H1 (cell line): ENCODE results near the gene ELAVL2. TPM values are rescaled to one million over a fixed set of nuclear protein-coding genes. Genes with fewer than 3 reads are reported as not detected.
A peak's percentile ranks its signal among the peaks of the same experiment; 100 is the strongest.

Source experiments
- CTCF ChIA-PET: fragments of 300-600 bp; sonication (Branson Sonifier 250); formaldehyde crosslinking; loops from one replicate; lab custom pipeline; 2021; ENCODE audit not compliant: partially characterized antibody; lab: Charles Lee
- POLR2A ChIA-PET: fragments of 300-600 bp; sonication (Branson Sonifier 250); formaldehyde crosslinking; loops from one replicate; lab custom pipeline; 2021; ENCODE audit warnings: inconsistent platforms; ENCODE audit not compliant: partially characterized antibody; lab: Charles Lee
- DNase-seq, 2 experiments: peaks; one replicate each; pipeline versions ENCODE4 v3.0.0 to v3.0.0-alpha.2; 2010 to 2022; ENCODE audit warnings: low spot score in 2 of 2, low read depth in 1 of 2, mixed read lengths in 1 of 2
- FAIRE-seq: peaks from 2 replicates; lab custom pipeline; 2011; peaks lifted over from hg19 to GRCh38; lab: Jason Lieb, UNC
- H2AFZ ChIP-seq: 2 replicates; pipeline ENCODE4 v1.8.1; 2012; ENCODE audit warnings: low read length, inconsistent platforms
- H2AK5ac ChIP-seq: 2 replicates; pipeline ENCODE4 v1.6.1; 2013; ENCODE audit warnings: low read depth, low read length
- H2BK120ac ChIP-seq: replicated peaks from 2 replicates; pipeline ENCODE3; 2013; ENCODE audit warnings: low read depth, low read length, inconsistent platforms
- H2BK12ac ChIP-seq: 2 replicates; pipeline ENCODE4 v1.6.1; 2013; ENCODE audit warnings: low read depth, low read length
- H2BK15ac ChIP-seq: 2 replicates; pipeline ENCODE4 v1.6.1; 2013; ENCODE audit warnings: low read length
- H2BK20ac ChIP-seq: 2 replicates; pipeline ENCODE4 v1.6.1; 2013; ENCODE audit warnings: low read length
- H2BK5ac ChIP-seq: 2 replicates; pipeline ENCODE4 v1.6.1; 2013; ENCODE audit warnings: low read depth, low read length
- H3K14ac ChIP-seq: 2 replicates; pipeline ENCODE4 v1.6.1; 2013; ENCODE audit warnings: inconsistent platforms; ENCODE audit not compliant: insufficient read length
- H3K18ac ChIP-seq: 2 replicates; pipeline ENCODE4 v1.6.1; 2013; ENCODE audit warnings: low read length; ENCODE audit errors: extremely low read depth
- H3K23ac ChIP-seq: 2 replicates; pipeline ENCODE4 v1.6.1; 2013; ENCODE audit warnings: inconsistent platforms; ENCODE audit not compliant: insufficient read length
- H3K23me2 ChIP-seq: 2 replicates; pipeline ENCODE4 v1.6.1; 2013; ENCODE audit warnings: low read depth, low read length
- H3K27ac ChIP-seq: 2 replicates; pipeline ENCODE4 v1.6.1; 2011; ENCODE audit warnings: low read depth, low read length, inconsistent platforms
- H3K27me3 ChIP-seq, 4 experiments: replicated peaks in 1 of 4; 1 replicate in 1 of 4; 2 replicates in 3 of 4; pipeline versions ENCODE4 v1.6.1 to v1.8.1; 2011 to 2013; ENCODE audit warnings: low read length in 3 of 4, mild to moderate bottlenecking in 3 of 4, inconsistent platforms in 2 of 4, mixed read lengths in 2 of 4, moderate library complexity in 1 of 4; ENCODE audit not compliant: control insufficient read depth in 3 of 4, insufficient read depth in 3 of 4; ENCODE audit errors: extremely low read depth in 1 of 4
- H3K36me3 ChIP-seq, 4 experiments: 2 replicates each; pipeline versions ENCODE4 v1.6.1 to v1.8.1; 2011 to 2013; ENCODE audit warnings: mild to moderate bottlenecking in 4 of 4, low read length in 3 of 4, moderate library complexity in 2 of 4, control low read depth in 1 of 4, inconsistent platforms in 1 of 4; ENCODE audit not compliant: insufficient read depth in 4 of 4, control insufficient read depth in 2 of 4
- H3K4ac ChIP-seq: replicated peaks from 2 replicates; pipeline ENCODE3; 2013; ENCODE audit warnings: low read length, low read depth, mixed read lengths, inconsistent platforms; ENCODE audit not compliant: insufficient read length
- H3K4me1 ChIP-seq, 4 experiments: replicated peaks in 1 of 4; 1 replicate in 1 of 4; 2 replicates in 3 of 4; pipeline versions ENCODE4 v1.6.1 to v1.8.1; 2011 to 2013; ENCODE audit warnings: low read length in 3 of 4, inconsistent platforms in 2 of 4, mixed read lengths in 1 of 4; ENCODE audit not compliant: insufficient read depth in 4 of 4, control insufficient read depth in 3 of 4
- H3K4me2 ChIP-seq, 2 experiments: 2 replicates each; pipeline versions ENCODE4 v1.6.1 to v1.8.1; 2011 to 2013; ENCODE audit warnings: low read depth in 2 of 2, low read length in 2 of 2, control low read depth in 1 of 2, inconsistent platforms in 1 of 2, mild to moderate bottlenecking in 1 of 2; ENCODE audit not compliant: insufficient read depth in 1 of 2
- H3K4me3 ChIP-seq, 4 experiments: fragments of 200-600, 300-600 bp in 1 of 4; sonication (generic), shearing (Covaris generic), sonication (Bioruptor Twin) in 1 of 4; 2 replicates each; pipeline versions ENCODE4 v1.5.1 to v1.8.1; 2011 to 2016; ENCODE audit warnings: low read length in 4 of 4, low read depth in 3 of 4, control low read depth in 2 of 4, inconsistent platforms in 2 of 4, mild to moderate bottlenecking in 2 of 4, mixed read lengths in 1 of 4, moderate library complexity in 1 of 4; ENCODE audit not compliant: insufficient read depth in 2 of 4; ENCODE audit errors: extremely low read depth in 1 of 4
- H3K56ac ChIP-seq: replicated peaks from 2 replicates; pipeline ENCODE3; 2013; ENCODE audit warnings: low read depth, mild to moderate bottlenecking, mixed read lengths, low read length, inconsistent platforms; ENCODE audit not compliant: insufficient read length
- H3K79me1 ChIP-seq: 2 replicates; pipeline ENCODE4 v1.6.1; 2013; ENCODE audit warnings: low read depth, low read length, control low read depth
- H3K79me2 ChIP-seq, 2 experiments: 2 replicates each; pipeline versions ENCODE4 v1.6.1 to v1.8.1; 2012 to 2013; ENCODE audit warnings: low read length in 2 of 2, mild to moderate bottlenecking in 2 of 2, inconsistent platforms in 1 of 2; ENCODE audit not compliant: insufficient read depth in 2 of 2, control insufficient read depth in 1 of 2
- H3K9ac ChIP-seq, 4 experiments: replicated peaks in 1 of 4; 1 replicate in 1 of 4; 2 replicates in 3 of 4; pipeline versions ENCODE4 v1.6.1 to v1.8.1; 2011 to 2013; ENCODE audit warnings: low read depth in 3 of 4, low read length in 3 of 4, control low read depth in 2 of 4, mild to moderate bottlenecking in 2 of 4, moderate library complexity in 2 of 4, inconsistent platforms in 1 of 4; ENCODE audit errors: extremely low read depth in 1 of 4
- H3K9me3 ChIP-seq, 2 experiments: 2 replicates each; pipeline versions ENCODE4 v1.6.1 to v1.8.1; 2012 to 2013; ENCODE audit warnings: mild to moderate bottlenecking in 2 of 2, moderate library complexity in 2 of 2, control low read depth in 1 of 2, inconsistent platforms in 1 of 2, low read depth in 1 of 2, low read length in 1 of 2, mixed read lengths in 1 of 2; ENCODE audit not compliant: insufficient read depth in 2 of 2
- H4K20me1 ChIP-seq, 2 experiments: replicated peaks in 1 of 2; 2 replicates each; pipeline versions ENCODE3 to v1.8.1; 2011 to 2013; ENCODE audit warnings: inconsistent platforms in 2 of 2, low read length in 2 of 2, mild to moderate bottlenecking in 1 of 2; ENCODE audit not compliant: insufficient read depth in 2 of 2, control insufficient read depth in 1 of 2
- H4K5ac ChIP-seq: 2 replicates; pipeline ENCODE4 v1.6.1; 2013; ENCODE audit warnings: low read length, low read depth, mixed read lengths, inconsistent platforms; ENCODE audit not compliant: insufficient read length
- H4K8ac ChIP-seq: 2 replicates; pipeline ENCODE4 v1.8.0; 2013; ENCODE audit warnings: mild to moderate bottlenecking, moderate library complexity, low read length, inconsistent platforms; ENCODE audit not compliant: insufficient read depth; ENCODE audit errors: extremely low read depth
- H4K91ac ChIP-seq: replicated peaks from 2 replicates; pipeline ENCODE3; 2013; ENCODE audit warnings: low read length, mixed read lengths, inconsistent platforms; ENCODE audit not compliant: insufficient read length
- CEBPB ChIP-seq: IDR thresholded peaks from 2 replicates; pipeline ENCODE4 v1.6.1; 2012; ENCODE audit warnings: low read depth, low read length
- TAF1 ChIP-seq: IDR thresholded peaks from 2 replicates; pipeline ENCODE4 v1.6.1; 2011; ENCODE audit warnings: mild to moderate bottlenecking, low read depth, low read length
- WGBS, 2 experiments: shearing (Covaris generic) in 1 of 2; methylation state at CpG; one replicate each; pipeline versions ENCODE4 v1.1.6 to v1.1.7; 2013 to 2015; ENCODE audit warnings: low lambda C conversion rate in 2 of 2, mixed read lengths in 2 of 2, inconsistent platforms in 1 of 2, low coverage in 1 of 2, missing lambda C conversion rate in 1 of 2; ENCODE audit not compliant: insufficient replicate concordance in 2 of 2, insufficient coverage in 1 of 2, insufficient read length in 1 of 2; ENCODE audit errors: extremely low coverage in 1 of 2, missing lambda C conversion rate in 1 of 2; 5-methylcytosine and 5-hydroxymethylcytosine counted together
- polyA plus RNA-seq, 7 experiments: library from polyadenylated mRNA; depleted of rRNA in 3 of 7; stranded (reverse) in 5 of 7; unstranded in 2 of 7; fragments of >200 nt in 5 of 7; fragments of 200-250 nt in 2 of 7; gene quantifications; 1 replicate in 5 of 7; 2 replicates in 1 of 7; 4 replicates in 1 of 7; pipeline versions ENCODE4 v1.2.1 to v1.2.3, GENCODE V29; 2011 to 2013; ENCODE audit warnings: missing spikeins in 2 of 7, mixed read lengths in 2 of 7
- total RNA-seq: library from RNA; stranded (reverse); fragmentation: NEBNext Ultra II Directional; extraction: Animal tissue kit (Norgen Biotek cat#: 25700); gene quantifications from 2 replicates; pipeline ENCODE4 v1.2.1, GENCODE V29; 2021

Gene ELAVL2
- total and polyA plus RNA-seq, 2 of the 8 experiments (the other 6 are each of a cell fraction or from before 2014, with no cell fraction given), result 4.9 to 21.9 TPM

GRCh38 chr9:23849379-23850035, 23.5 kb upstream of the ELAVL2 start:
- Histone ChIP-seq H3K4me3 (peak overlapping the region; percentile 41 to 83 (median 66)), H3K27me3 (peaks cover 0 to 7% (median 3%) of the 10 kb centered on the region in 4 experiments; a peak in 3 of 7 replicates)
- peak; percentile 60 for FAIRE-seq
- TF ChIP-seq CEBPB (no peak), TAF1 (no peak)

More at GRCh38 chr9:23849379-23850035, 23.5 kb upstream of the ELAVL2 start:
- Histone ChIP-seq H3K79me2 (no peaks in the 10 kb centered on the region), H2BK5ac (no peak overlapping the region), H3K36me3 (no peaks in the 10 kb centered on the region), H3K23ac (no peak overlapping the region), H3K14ac (no peak overlapping the region), H2BK120ac (peak overlapping the region; percentile 69), H3K4me2 (peak overlapping the region; percentile 89 to 95), H3K18ac (peak overlapping the region; percentile 25; the same call in 1 of the 2 replicates), H2AK5ac (no peak overlapping the region), H2BK20ac (no peak overlapping the region), H3K27ac (no peak overlapping the region), H3K56ac (no peak overlapping the region), H2BK12ac (peak overlapping the region; percentile 53; the same call in 1 of the 2 replicates), H3K4ac (no peak overlapping the region), H4K20me1 (no peaks in the 10 kb centered on the region), H4K8ac (no peak overlapping the region), H3K23me2 (peaks cover 20% of the 10 kb centered on the region), H2BK15ac (no peak overlapping the region), H2AFZ (peak overlapping the region; percentile 13), H3K4me1 (peaks cover 0 to 9% (median 1%) of the 10 kb centered on the region in 4 experiments; a peak in 4 of 7 replicates), H4K91ac (peak overlapping the region; percentile 22), H4K5ac (no peak overlapping the region), H3K9me3 (no peaks in the 10 kb centered on the region), H3K79me1 (no peaks in the 10 kb centered on the region), H3K9ac (peak overlapping the region in 2 of 4 experiments; percentile 11 to 70; a peak in 3 of 7 replicates)
- DNase-seq, result no peak
- CTCF ChIA-PET, result no interaction called here
- 3% methylated on average over 11 of the region's 11 CpGs; no CpG with 5 or more reads in 1 of the 2 experiments for WGBS, 2 experiments
- POLR2A ChIA-PET, result interaction anchor here (0.8 to 1.1 kb wide), 2 partner anchors 23 to 28 kb away, joined by 3 to 4 read pairs; partner anchors contain the start of gene ELAVL2
